GM18508 (cell line): ENCODE results near the gene FOXK2.

Experiments
- ATAC-seq: cut with Tn5 transposase; IDR thresholded peaks from one replicate; pipeline ENCODE4 v1.9.1; 2021; ENCODE audit warnings: moderate number of reproducible peaks; ENCODE audit not compliant: insufficient read depth, unreplicated experiment

The FOXK2 gene

GRCh38 chr17:82518826-82519810 lies at the start of gene FOXK2:
Gene FOXK2, plus strand, starts transcription at chr17:82519732. Its CDS starts 157 bp downstream, at chr17:82519889.
- peak; percentile 58 for ATAC-seq

- ATAC-seq: no peak
Measured at GRCh38 chr17:82470065-82470464, 49.5 kb upstream of the FOXK2 start.

GRCh38 chr17:82474223-82475010 lies 45.1 kb upstream of the FOXK2 start:
- ATAC-seq: no peak

- ATAC-seq: no peak
Measured at GRCh38 chr17:82475458-82475857, 44.1 kb upstream of the FOXK2 start.

- ATAC-seq: no peak
Measured at GRCh38 chr17:82477934-82478333, 41.6 kb upstream of the FOXK2 start.

- ATAC-seq: no peak
Measured at GRCh38 chr17:82479602-82480001, 39.9 kb upstream of the FOXK2 start.

GRCh38 chr17:82480318-82480717 lies 39.2 kb upstream of the FOXK2 start:
- no peak for ATAC-seq

- ATAC-seq: no peak
Measured at GRCh38 chr17:82483204-82483660, 36.3 kb upstream of the FOXK2 start.

GRCh38 chr17:82483836-82484235 lies 35.7 kb upstream of the FOXK2 start:
- no peak for ATAC-seq

- ATAC-seq: no peak
Measured at GRCh38 chr17:82486231-82487094, 33.1 kb upstream of the FOXK2 start.

GRCh38 chr17:82487910-82488309 lies 31.6 kb upstream of the FOXK2 start:
- ATAC-seq: no peak

- ATAC-seq: no peak
Measured at GRCh38 chr17:82489117-82489516, 30.4 kb upstream of the FOXK2 start.

- no peak for ATAC-seq
Measured at GRCh38 chr17:82489851-82490511, 29.6 kb upstream of the FOXK2 start.

- no peak for ATAC-seq
Measured at GRCh38 chr17:82490512-82491195, 28.9 kb upstream of the FOXK2 start.

GRCh38 chr17:82491196-82491530 lies 28.4 kb upstream of the FOXK2 start:
- no peak for ATAC-seq

GRCh38 chr17:82491533-82491932 lies 28.0 kb upstream of the FOXK2 start:
- no peak for ATAC-seq

GRCh38 chr17:82492643-82493225 lies 26.8 kb upstream of the FOXK2 start:
- no peak for ATAC-seq

GRCh38 chr17:82493226-82493781 lies 26.2 kb upstream of the FOXK2 start:
- no peak for ATAC-seq
